Measurements from ENCODE around the gene PSMA5.
A peak's percentile ranks its signal among the peaks of the same experiment; 100 is the strongest.
"Not testable (repeated sequence)": the region's sequence is repeated elsewhere in the genome, so short reads cannot be mapped to it uniquely, and the experiment has no call there.

PSMA5 gene

DNA sequence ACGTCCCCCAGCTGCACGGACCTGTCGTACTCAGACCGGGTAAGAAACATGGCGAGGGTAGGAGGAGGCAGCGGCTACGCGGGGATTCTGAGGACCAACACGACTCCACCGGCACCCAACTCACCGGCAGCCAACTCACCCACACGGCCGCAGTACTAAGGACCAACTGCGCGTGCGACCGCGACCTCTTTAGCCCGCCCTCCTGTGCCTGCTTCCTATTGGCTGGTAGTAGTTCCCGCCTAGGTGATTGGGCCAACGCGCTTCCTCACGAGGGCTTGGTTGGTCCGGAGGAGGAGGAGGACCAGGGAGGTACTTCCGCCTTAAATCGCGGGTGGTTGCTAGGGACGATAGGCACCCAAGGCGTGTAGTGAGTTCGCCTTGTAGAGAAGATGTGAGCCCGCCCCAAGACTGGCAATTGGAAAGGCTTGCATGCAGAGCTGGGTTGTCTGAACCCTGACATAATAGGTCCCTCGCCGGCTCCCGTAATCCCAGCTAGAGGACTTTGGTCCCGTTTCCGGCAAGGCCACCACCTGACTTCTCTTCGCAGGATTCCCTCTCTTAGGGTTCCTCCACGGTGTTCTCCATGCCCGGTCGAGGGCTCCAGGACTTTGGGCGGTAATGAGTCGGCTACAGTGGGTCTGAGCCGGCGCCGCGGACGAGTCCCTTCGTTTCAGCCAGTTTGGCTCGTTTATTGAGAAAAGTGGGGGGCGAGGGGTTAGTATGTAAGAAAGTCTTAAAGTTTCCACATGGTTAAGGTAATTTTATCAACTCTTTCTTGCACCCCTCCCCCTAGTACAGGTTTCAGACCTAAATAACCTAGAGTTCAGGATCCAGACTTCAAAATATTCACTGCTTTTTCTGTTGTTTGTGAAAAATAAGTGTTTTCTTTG is at the start of gene PSMA5:
Gene PSMA5, minus strand, starts transcription at position 168 of the 890 bp plus-strand sequence. Its CDS starts 118 bp downstream, at position 50.
- peak; percentile 78 for FAIRE-seq

GRCh38 chr1:109475261-109475660 is 49.0 kb upstream of the PSMA5 start:
- FAIRE-seq, result no peak

DNA sequence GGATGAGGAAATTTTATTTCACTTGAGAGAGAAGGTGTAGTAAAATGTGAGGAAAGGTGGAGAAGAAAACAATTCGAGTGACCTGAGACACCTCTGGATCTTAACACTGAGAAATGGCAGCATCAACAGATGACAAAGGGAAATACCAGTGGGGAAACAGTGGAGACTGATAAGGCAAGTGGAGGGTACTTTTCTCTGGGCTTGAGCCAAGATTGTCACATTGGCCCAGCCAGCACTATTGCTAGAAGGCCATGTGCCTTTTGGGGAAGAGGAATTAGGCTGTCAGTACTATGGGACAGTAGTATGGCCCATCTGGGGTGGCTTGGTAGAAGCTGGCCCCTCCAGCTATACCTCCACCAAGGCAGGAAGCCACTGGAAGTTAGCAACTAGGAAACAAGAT is 48.4 kb upstream of the PSMA5 start:
- no peak for FAIRE-seq

- not testable (repeated sequence) for FAIRE-seq
Measured at GRCh38 chr1:109473284-109474057, 47.2 kb upstream of the PSMA5 start.

GRCh38 chr1:109472779-109473178 is 46.5 kb upstream of the PSMA5 start:
- no peak for FAIRE-seq

GRCh38 chr1:109470245-109470644 is 44.0 kb upstream of the PSMA5 start:
- no peak for FAIRE-seq

DNA sequence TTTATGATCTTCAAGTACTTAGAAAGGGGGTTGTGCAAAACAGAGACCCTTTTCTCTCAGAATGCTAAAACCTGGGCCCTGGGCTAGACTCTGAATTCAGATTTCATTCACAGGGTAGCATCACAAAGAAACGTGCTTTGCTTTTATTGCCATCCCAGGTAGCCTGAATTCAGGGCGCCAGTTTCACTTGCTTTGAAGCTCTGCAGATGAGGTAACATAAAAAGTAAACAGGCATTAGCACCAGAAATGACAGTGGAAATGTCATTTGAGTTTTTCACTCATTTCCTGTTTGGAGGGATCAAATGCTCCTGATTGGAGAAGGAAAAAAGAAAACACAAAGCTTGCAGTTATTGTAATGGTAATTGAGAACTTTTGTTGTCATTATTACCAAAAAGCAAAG is 42.7 kb upstream of the PSMA5 start:
- no peak for FAIRE-seq

- FAIRE-seq, result no peak
Measured at GRCh38 chr1:109468061-109468460, 41.8 kb upstream of the PSMA5 start.

DNA sequence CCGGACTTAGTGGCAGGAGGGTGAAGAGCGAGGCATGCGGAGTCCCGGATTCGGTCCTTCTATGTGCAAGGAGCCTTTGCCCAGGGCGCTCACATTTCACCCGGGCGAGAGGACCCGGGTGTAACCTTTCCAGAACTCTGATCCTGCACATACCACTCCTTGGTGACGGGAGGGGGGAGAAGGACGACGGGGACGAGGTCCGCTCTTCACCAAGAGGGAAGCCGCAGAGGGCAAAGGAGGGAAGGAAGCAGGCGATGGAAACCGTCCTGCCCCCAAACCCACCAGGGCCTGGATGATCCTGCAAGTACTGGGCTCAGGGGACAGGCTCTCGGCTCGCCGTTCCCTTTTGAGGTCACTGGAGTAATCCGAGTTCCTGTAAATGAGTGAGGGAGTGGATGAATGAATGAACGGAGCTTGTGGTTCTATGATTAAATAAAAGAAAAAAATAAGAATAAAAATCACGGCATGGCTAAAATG is 41.1 kb upstream of the PSMA5 start:
- FAIRE-seq, result no peak

GRCh38 chr1:109466452-109467300 is 40.4 kb upstream of the PSMA5 start, which contains the start of gene SYPL2:
TSS of gene SYPL2 (plus strand) at chr1:109466546. CDS start at chr1:109466844, 298 bp downstream.
- no peak for FAIRE-seq

GRCh38 chr1:109466125-109466451 is 39.8 kb upstream of the PSMA5 start:
- FAIRE-seq, result no peak

GRCh38 chr1:109457819-109458218 is 31.6 kb upstream of the PSMA5 start:
- no peak for FAIRE-seq

GRCh38 chr1:109454497-109455133 is 28.4 kb upstream of the PSMA5 start:
- no peak for FAIRE-seq

GRCh38 chr1:109447524-109447923 is 21.3 kb upstream of the PSMA5 start:
- FAIRE-seq, result no peak

- FAIRE-seq, result not testable (repeated sequence)
Measured at GRCh38 chr1:109445949-109446695, 19.9 kb upstream of the PSMA5 start.

GRCh38 chr1:109444346-109444745 is 18.1 kb upstream of the PSMA5 start:
- FAIRE-seq, result no peak

DNA sequence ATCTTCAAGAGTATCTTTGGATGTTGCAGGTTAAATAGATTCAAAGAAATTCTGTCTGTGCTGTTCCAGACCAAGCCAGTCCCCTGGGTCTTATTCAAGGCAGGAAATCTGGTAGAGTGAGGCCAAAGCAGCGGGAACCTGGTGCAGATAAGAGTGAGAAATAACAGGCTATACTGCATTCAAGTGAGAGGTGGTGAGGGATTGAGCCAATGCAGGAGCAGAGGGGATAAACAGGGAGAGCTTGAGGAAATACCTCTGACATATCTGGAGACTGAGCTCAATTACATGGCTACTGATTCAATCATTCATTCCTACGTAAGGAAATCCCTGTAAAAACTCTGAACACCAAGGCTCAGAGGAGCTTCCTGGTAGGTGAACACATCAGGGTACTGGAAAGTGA is 17.2 kb upstream of the PSMA5 start:
- no peak for FAIRE-seq

DNA sequence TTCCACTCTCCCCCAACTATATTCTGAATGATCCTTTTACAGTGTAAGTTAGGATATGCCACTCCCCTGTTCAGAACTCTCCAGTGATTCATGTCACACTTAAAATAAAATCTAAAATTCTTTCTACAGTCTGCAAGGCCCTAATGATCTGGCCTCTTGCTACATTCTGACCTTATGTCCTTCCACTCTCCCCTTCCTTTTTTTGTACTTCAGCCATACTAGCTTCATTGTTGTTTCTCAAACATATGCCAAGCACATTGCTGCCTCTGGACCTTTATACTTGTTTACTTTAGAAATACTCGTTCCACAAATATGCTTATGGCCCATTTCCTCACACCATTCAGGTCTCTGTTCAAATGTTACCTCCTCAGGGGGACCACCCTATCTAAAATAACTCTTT is 14.8 kb upstream of the PSMA5 start:
- FAIRE-seq, result no peak

- no peak for FAIRE-seq
Measured at GRCh38 chr1:109438798-109439297, 12.6 kb upstream of the PSMA5 start.

GRCh38 chr1:109434484-109434883 is 8.2 kb upstream of the PSMA5 start:
- FAIRE-seq, result no peak

- no peak for FAIRE-seq
Measured at GRCh38 chr1:109433322-109433721, 7.1 kb upstream of the PSMA5 start.
